NCI-H1436 (cell line): ENCODE results near the gene SMARCD1.

ENCODE experiments used
- DNase-seq: peaks from one replicate; lab custom pipeline; 2025; lab: John Stamatoyannopoulos, UW

Gene SMARCD1

DNA sequence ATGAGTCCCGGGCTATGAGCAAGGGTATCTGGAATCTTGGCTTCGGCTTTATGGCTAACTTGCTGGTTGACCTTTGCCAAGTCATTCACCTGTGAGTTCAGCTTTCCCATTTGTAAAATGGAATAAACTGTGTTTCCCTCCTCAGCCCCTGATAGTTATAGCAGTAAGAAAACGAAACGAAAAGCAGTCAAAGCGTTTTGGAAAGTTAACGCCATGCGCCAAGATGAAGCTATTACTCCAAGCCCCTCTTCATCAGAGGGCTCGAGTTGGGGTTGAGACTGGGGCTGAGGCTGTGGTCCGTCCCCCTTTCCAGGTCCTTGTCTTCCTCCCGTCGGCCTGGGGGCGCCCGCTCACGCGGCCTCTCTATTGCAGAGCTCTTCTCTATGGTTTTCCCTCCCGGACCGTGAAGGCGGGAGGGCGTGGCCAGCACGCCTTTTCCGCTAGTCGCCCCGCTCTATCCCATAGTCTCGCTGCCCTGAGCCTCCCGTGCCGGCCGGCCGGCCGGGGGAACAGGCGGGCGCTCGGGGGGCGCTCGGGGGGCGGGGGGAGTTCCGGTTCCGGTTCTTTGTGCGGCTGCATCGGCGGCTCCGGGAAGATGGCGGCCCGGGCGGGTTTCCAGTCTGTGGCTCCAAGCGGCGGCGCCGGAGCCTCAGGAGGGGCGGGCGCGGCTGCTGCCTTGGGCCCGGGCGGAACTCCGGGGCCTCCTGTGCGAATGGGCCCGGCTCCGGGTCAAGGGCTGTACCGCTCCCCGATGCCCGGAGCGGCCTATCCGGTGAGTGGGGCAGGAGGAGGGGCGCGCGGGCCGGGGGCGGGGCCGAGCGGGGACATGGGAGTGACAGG is at the start of gene SMARCD1:
Gene SMARCD1 (plus strand): TSS at position 568 of the 840 bp plus-strand sequence. CDS start 28 bp downstream, at position 596.
- DNase-seq = peak; percentile 94

- no peak for DNase-seq
Measured at GRCh38 chr12:50038336-50038735, 46.8 kb upstream of the SMARCD1 start.

GRCh38 chr12:50039151-50039835 is 45.8 kb upstream of the SMARCD1 start:
- DNase-seq = peak; percentile 83

GRCh38 chr12:50040657-50041056 is 44.5 kb upstream of the SMARCD1 start:
- no peak for DNase-seq

GRCh38 chr12:50041062-50041860 is 43.9 kb upstream of the SMARCD1 start:
- no peak for DNase-seq

- no peak for DNase-seq
Measured at GRCh38 chr12:50041962-50042361, 43.2 kb upstream of the SMARCD1 start.

DNA sequence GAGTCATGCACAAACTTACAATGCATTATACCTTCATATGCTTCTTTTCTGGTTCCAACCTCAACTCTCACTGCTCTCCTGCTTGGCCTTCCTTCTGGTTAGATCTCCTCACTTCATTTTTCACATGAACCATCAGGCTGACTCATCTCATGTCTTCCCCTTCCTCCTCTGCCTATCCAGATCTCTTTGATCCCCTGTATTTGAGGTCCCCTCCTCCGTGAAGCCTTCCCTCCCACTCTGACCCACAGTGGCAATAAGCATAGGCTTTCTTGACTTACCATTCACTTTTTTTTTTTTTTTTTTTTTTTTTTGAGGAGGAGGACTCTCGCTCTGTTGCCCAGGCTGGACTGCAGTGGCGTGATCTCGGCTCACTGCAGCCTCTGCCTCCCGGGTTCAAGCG is 42.4 kb upstream of the SMARCD1 start:
- no peak for DNase-seq

- no peak for DNase-seq
Measured at GRCh38 chr12:50043308-50043707, 41.8 kb upstream of the SMARCD1 start.

DNA sequence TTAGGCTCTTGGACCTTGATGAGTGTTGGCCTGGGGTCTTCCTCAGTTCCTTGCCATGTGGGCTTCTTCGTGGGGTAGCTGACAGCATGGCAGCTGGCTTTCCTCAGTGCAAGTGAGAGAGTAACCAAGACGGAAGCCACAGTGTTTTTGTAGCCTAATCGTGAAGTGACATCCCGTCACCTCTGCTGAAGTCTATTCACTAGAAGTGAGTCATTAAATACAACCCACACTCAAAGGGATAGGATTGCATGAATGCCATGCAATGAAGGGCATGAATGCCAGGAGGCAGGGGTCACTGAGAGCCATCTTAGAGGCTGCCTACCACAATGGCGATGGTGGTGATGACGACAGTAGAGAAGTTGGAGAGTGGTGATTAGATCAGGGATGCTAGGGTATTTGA is 41.3 kb upstream of the SMARCD1 start:
- DNase-seq = no peak

DNA sequence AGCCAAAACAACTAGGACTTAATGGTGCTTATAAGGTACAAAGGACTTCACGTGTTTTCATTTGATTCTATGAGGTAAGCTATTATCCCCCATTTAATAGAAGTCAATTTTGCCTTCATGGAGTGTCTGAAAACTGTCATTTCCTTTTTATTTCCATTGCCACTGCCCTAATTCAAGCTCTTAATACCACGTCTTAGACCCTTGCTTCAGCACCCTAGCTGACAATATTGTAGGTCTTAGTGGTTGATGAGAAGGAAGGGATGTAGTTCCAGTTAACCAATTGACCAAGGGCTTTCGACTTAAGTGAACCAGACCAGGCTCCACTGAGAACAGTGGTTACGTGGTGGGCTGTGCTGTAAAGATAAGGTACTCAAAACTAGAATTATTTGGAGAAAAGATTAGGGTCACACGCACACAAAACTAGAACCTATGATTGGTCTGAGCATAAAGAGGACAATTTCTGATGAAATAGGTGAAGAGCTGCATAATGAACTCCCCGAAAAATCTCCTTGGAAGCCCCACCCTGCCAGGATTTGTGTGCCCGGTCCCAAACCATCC is 37.4 kb upstream of the SMARCD1 start:
- DNase-seq = no peak

DNA sequence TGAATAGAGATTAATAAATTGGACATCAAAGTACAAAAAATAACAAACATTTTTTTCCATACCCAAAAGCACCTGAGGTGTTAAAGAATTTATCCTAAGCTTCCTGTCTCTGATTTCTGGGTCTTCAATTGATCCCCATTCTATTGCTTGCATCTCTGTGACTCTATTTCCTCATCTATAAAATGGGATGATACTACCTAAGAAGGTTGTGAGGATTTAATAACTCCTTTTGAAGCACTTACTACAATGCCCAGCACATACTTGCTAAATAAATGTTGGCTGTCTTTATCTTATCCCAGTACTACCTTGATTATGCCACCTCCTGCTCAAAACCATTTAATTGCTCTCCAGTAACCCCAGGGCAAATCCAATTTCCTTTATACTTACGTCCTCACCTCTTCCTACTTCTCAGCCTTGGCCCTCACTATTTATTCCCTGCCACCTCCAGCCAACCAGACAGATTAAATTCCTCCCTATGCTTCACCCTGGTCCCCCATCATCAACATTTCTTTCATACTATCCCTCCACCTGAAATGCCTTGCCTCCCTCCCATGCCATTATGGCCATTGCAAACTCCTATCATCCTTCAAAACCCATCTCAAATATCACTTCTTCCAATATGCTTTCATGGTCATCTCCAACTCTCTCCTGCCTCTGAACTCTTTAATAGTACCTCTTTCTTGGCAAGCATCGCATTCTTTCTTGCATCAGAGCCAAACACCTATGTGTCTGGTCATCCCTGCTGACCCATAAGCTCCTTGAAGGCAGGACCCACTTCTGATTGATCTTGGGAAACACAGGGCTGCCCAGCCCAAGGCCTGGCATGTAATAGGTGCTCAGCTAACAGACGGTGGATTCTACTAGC is 35.7 kb upstream of the SMARCD1 start:
- no peak for DNase-seq

DNA sequence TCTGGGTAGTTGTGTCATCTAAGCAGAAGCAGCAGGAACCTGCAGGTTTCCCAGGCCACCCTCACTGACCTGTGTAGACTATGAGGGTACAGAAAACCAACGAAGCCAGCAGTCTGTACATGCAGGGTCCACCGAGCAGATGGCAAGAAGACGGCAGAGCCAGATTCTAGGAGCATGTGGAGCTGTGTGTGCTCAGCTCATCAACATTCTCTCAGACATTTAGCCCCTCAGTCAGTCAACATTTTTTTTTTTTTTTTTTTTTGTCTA is 35.1 kb upstream of the SMARCD1 start:
- no peak for DNase-seq

GRCh38 chr12:50050410-50051098 is 34.6 kb upstream of the SMARCD1 start:
- no peak for DNase-seq

DNA sequence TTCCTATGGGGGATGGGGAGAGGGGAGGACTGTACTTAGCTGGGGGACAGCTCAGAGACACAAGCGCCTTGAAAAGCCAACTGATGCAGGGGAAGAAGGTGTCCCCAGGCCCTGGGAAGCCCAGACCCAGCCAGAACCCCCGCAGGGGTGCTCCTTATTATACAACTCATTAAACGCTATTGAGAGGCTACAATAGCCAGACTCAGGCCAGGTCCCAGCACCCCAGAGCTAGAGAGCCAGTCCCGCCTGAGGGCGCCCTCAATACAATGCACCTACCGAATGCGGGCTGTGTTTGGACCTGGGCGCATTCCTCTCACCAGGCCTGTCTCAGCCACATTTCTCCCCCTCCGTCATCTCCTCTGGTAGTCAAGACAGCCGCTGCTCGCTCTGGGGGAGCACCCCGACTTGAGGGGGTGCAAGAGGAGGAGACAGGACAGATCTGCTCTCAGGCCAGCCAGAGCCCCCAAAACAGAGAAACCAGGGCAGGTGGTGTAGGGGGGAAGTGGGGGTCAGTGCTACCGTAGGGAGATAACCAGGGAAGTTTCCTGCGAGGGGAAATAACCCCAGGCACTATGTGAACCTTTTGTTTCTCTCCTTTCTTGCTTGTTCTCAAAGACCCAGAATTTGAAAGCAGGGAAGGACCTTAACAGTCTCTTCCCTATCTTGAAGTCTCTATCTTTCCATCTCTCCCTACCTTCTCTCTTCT is 33.9 kb upstream of the SMARCD1 start:
- no peak for DNase-seq

DNA sequence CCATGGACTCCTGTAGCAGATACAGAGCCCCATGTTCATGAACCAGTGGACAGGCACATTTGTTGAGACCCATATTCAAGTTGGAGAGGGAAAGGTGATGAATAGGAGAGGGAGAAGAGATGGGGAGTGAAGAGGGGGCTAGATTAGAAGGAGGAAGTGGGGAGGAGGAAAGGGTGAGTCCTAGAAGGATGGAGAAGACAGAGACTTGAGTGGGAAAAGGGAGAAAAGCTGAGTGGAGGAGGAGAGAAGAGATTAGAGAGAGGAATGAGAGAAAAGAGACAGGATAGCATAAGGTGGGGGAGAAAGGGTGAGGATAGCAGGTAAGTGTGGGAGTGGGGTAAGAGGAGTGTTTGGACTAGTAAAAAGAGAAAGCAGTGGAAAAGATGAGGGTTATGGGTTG is 32.6 kb upstream of the SMARCD1 start:
- no peak for DNase-seq

DNA sequence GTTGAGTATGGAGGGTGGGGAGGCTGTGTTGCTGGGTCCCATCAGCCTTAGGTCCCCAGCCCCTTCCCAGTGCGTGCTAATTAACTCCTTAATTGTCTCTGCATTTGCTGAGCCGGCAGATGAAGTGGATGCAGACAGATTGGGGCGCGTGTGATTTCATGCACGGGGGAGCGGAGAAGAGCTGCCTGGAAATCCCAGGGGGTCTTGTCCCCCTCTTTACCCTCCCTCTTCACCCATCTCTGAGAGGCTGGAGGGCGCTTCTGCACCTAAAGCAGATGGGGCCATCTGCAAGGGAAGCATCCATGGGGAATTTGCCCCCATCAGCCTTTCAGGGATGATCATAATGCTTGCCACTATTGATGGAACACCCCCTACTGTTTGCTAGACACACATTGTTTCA is 32.2 kb upstream of the SMARCD1 start:
- peak; percentile 28 for DNase-seq

DNA sequence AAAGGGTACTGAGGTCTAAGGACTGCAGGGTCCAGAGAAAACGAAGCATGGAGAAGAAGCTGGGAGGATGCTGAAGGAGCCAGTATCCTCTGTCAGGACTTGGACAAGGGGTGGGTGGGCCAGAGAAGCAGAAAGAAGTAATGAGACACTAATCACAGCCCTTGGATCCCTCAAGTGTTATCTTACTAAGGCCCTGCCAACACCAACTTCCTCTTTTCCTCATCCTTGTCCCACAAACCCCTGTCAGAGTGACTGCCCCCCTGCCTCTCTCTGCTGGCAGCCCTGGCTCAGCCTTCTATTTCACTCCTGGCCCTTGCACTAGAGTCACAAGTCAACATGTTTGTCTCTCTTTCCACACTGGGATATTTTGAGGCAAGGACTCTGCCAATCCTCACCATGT is 31.6 kb upstream of the SMARCD1 start:
- no peak for DNase-seq

DNA sequence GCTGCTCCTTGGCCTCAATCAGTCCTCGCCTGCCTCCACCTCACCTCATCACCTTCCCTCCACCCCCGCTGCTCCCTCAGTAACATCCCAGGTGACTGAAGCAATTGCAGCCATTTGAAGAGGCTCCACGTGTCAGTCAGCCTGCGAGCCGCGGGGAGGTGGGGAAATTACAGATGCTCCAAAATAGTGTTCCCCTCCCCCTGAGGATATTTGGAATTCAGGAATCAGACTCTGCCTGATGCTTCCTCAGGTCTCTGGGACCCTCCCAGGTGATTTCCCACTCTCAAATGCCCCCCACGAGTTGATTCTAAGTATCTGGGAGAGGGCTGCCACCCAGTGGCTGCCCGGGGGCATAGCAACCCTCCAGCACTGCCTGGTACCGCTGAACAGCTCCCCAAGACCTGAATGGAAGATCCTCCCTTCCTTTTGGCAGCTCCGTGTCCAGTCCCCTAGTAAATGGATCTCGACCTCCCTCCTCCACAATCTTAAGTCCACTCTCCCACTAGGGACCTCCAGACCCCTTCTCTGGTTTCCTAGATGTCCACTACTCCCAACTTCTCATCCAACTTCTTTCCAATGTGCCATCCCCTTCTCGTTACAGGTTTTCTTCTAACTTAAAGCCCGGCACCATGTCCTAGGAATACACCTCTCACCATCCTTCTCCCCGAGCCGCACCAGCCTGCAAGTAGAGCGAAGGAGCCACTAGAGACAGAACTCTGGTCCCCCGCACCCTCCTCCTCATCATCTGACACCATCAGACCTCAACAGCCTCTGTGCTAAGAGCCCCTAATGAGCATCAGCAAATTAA is 29.1 kb upstream of the SMARCD1 start:
- peak; percentile 28 for DNase-seq

DNA sequence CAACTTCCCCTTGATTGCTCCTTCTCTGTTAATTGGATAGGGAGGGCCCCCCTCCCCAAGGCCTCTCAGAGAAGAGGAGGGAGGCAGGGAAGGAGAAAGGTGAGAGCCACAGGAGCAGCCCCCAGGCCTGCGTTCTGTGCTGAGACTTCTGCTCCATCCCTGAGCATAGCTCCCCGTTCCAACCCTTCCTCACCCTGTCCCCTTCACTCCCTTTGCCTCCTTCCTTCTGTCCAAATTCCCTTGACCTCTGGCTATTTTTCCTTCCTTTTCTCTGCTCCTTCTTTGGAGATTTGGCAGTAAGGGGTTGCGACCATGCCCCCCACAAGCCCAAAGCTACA is 28.5 kb upstream of the SMARCD1 start:
- DNase-seq = no peak
